H1 (cell line): ENCODE results near the gene OSCP1. TPM values are rescaled to one million over a fixed set of nuclear protein-coding genes. Genes with fewer than 3 reads are reported as not detected.

ENCODE experiments used
- EP300 ChIP-seq, 2 experiments: IDR thresholded peaks; 1 replicate in 1 of 2; 2 replicates in 1 of 2; pipeline ENCODE4 v1.6.1; 2011 to 2012; ENCODE audit warnings: low read depth in 2 of 2, low read length in 2 of 2, mild to moderate bottlenecking in 2 of 2, borderline replicate concordance in 1 of 2, inconsistent platforms in 1 of 2, moderate library complexity in 1 of 2
- RNF2 ChIP-seq: fragments of 200-900, 300-1000 bp; sonication (generic); IDR thresholded peaks from 2 replicates; pipeline ENCODE4 v1.7.1; 2016; ENCODE audit warnings: borderline replicate concordance, low read depth, mild to moderate bottlenecking, antibody characterized with exemption, low read length; ENCODE audit not compliant: poor library complexity, severe bottlenecking; ENCODE audit errors: missing control alignments
- polyA plus RNA-seq, 7 experiments: library from polyadenylated mRNA; depleted of rRNA in 3 of 7; stranded (reverse) in 5 of 7; unstranded in 2 of 7; fragments of >200 nt in 5 of 7; fragments of 200-250 nt in 2 of 7; gene quantifications; 1 replicate in 5 of 7; 2 replicates in 1 of 7; 4 replicates in 1 of 7; pipeline versions ENCODE4 v1.2.1 to v1.2.3, GENCODE V29; 2011 to 2013; ENCODE audit warnings: missing spikeins in 2 of 7, mixed read lengths in 2 of 7
- total RNA-seq: library from RNA; stranded (reverse); fragmentation: NEBNext Ultra II Directional; extraction: Animal tissue kit (Norgen Biotek cat#: 25700); gene quantifications from 2 replicates; pipeline ENCODE4 v1.2.1, GENCODE V29; 2021
- TF ChIP-seq, protein P1 (sequence below): IDR thresholded peaks from 2 replicates; pipeline ENCODE4 v1.6.1; 2012; ENCODE audit warnings: inconsistent platforms

Gene OSCP1
- total and polyA plus RNA-seq, 2 of the 8 experiments (the other 6 are each of a cell fraction or from before 2014, with no cell fraction given) = 1.8 to 3.3 TPM

GRCh38 chr1:36433102-36433501 lies 17.1 kb downstream of the OSCP1 start (continued):
- TF ChIP-seq EP300 (IDR thresholded peaks at IDR 0.05; ENCODE audit: borderline replicate concordance in 1 of 2, low read depth in 2 of 2, low read length in 2 of 2) = no peak
- TF ChIP-seq RNF2 = no peak
- TF ChIP-seq, protein P1, sequence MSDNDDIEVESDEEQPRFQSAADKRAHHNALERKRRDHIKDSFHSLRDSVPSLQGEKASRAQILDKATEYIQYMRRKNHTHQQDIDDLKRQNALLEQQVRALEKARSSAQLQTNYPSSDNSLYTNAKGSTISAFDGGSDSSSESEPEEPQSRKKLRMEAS = no peak
